IMR-90 (cell line): Measurements from ENCODE around the gene BTBD17. TPM values are rescaled to one million over a fixed set of nuclear protein-coding genes. Genes with fewer than 3 reads are reported as not detected.

Experiments
- ATAC-seq: fragments of 200-7000 bp; cut with Tn5 transposase; 2 replicates; pipeline ENCODE4 v1.9.1; 2020; ENCODE audit warnings: low read depth, mild to moderate bottlenecking, moderate library complexity
- BruUV-seq: library from RNA; stranded (reverse); fragments of 400-500 nt; replicated peaks from 2 replicates; lab custom pipeline; 2021; lab: Mats Ljungman, UMichigan
- CTCF ChIA-PET: fragments of 300-600 bp; formaldehyde crosslinking; extraction: SDS; loops from one replicate; lab custom pipeline; 2021; ENCODE audit warnings: antibody characterized with exemption; lab: Yijun Ruan, JAX
- POLR2A ChIA-PET: fragments of 300-600 bp; sonication (Branson Sonifier 250); formaldehyde crosslinking; loops from one replicate; lab custom pipeline; 2022; ENCODE audit warnings: antibody characterized with exemption; ENCODE audit not compliant: unreplicated experiment; lab: Charles Lee
- DNase-seq: peaks from one replicate; pipeline ENCODE4 v3.0.0; 2013
- H2AFZ ChIP-seq: replicated peaks from 2 replicates; pipeline ENCODE3; 2013; ENCODE audit warnings: low read length, mild to moderate bottlenecking; ENCODE audit not compliant: poor library complexity
- H2AK5ac ChIP-seq: 2 replicates; pipeline ENCODE4 v1.6.1; 2013; ENCODE audit warnings: low read depth, low read length, inconsistent platforms
- H2AK9ac ChIP-seq: replicated peaks from 2 replicates; pipeline ENCODE3; 2013; ENCODE audit warnings: mild to moderate bottlenecking, low read depth, low read length, moderate library complexity; ENCODE audit not compliant: poor library complexity
- H2BK120ac ChIP-seq: 2 replicates; pipeline ENCODE4 v1.6.1; 2013; ENCODE audit warnings: low read depth, low read length, inconsistent platforms
- H2BK15ac ChIP-seq: 3 replicates; pipeline ENCODE4 v1.6.1; 2013; ENCODE audit warnings: low read depth, low read length, inconsistent platforms
- H2BK20ac ChIP-seq: 2 replicates; pipeline ENCODE4 v1.6.1; 2013; ENCODE audit warnings: low read depth, mild to moderate bottlenecking, inconsistent platforms, low read length, moderate library complexity
- H2BK5ac ChIP-seq: 2 replicates; pipeline ENCODE4 v1.6.1; 2013; ENCODE audit warnings: mild to moderate bottlenecking, low read depth, low read length, inconsistent platforms; ENCODE audit not compliant: poor library complexity, severe bottlenecking
- H3K14ac ChIP-seq: replicated peaks from 2 replicates; pipeline ENCODE4 v1.6.1; 2013; ENCODE audit warnings: low read depth, low read length, inconsistent platforms
- H3K18ac ChIP-seq: 2 replicates; pipeline ENCODE4 v1.6.1; 2013; ENCODE audit warnings: low read depth, low read length, control low read depth
- H3K23ac ChIP-seq: 2 replicates; pipeline ENCODE4 v1.6.1; 2013; ENCODE audit warnings: low read depth, low read length, inconsistent platforms
- H3K27ac ChIP-seq: 2 replicates; pipeline ENCODE4 v1.5.1; 2013; ENCODE audit warnings: mild to moderate bottlenecking, control low read depth, low read length; ENCODE audit not compliant: insufficient read depth
- H3K27me3 ChIP-seq: 2 replicates; pipeline ENCODE4 v1.6.1; 2013; ENCODE audit warnings: low read length; ENCODE audit not compliant: control insufficient read depth, insufficient read depth
- H3K36me3 ChIP-seq: 2 replicates; pipeline ENCODE4 v1.6.1; 2013; ENCODE audit warnings: low read length, mixed read lengths; ENCODE audit not compliant: control insufficient read depth, insufficient read depth
- H3K4ac ChIP-seq: 2 replicates; pipeline ENCODE4 v1.6.1; 2013; ENCODE audit warnings: low read depth, low read length, inconsistent platforms
- H3K4me1 ChIP-seq: 2 replicates; pipeline ENCODE4 v1.6.1; 2013; ENCODE audit warnings: low read length, mixed read lengths; ENCODE audit not compliant: control insufficient read depth, insufficient read depth
- H3K4me2 ChIP-seq: 2 replicates; pipeline ENCODE4 v1.6.1; 2013; ENCODE audit warnings: low read depth, mild to moderate bottlenecking, control low read depth, low read length, moderate library complexity
- H3K4me3 ChIP-seq: 2 replicates; pipeline ENCODE4 v1.5.1; 2013; ENCODE audit warnings: low read depth, mild to moderate bottlenecking, control low read depth, low read length, moderate library complexity; ENCODE audit not compliant: insufficient read depth
- H3K56ac ChIP-seq: 2 replicates; pipeline ENCODE4 v1.6.1; 2013; ENCODE audit warnings: low read length, inconsistent platforms; ENCODE audit not compliant: insufficient read depth; ENCODE audit errors: extremely low read depth
- H3K79me1 ChIP-seq, 2 experiments: 2 replicates each; pipeline ENCODE4 v1.6.1; 2013; ENCODE audit warnings: low read length in 2 of 2, inconsistent platforms in 1 of 2, low read depth in 1 of 2
- H3K9ac ChIP-seq: 2 replicates; pipeline ENCODE4 v1.6.1; 2013; ENCODE audit warnings: low read depth, low read length, control low read depth
- H3K9me1 ChIP-seq: 2 replicates; pipeline ENCODE4 v1.6.1; 2013; ENCODE audit warnings: low read length, inconsistent platforms; ENCODE audit not compliant: insufficient read depth
- H3K9me3 ChIP-seq: 2 replicates; pipeline ENCODE4 v1.6.1; 2013; ENCODE audit warnings: low read length; ENCODE audit not compliant: control insufficient read depth, insufficient read depth
- H4K20me1 ChIP-seq: 2 replicates; pipeline ENCODE4 v1.6.1; 2013; ENCODE audit warnings: low read length, inconsistent platforms; ENCODE audit not compliant: insufficient read depth
- H4K5ac ChIP-seq: 2 replicates; pipeline ENCODE4 v1.6.1; 2013; ENCODE audit warnings: mild to moderate bottlenecking, low read depth, low read length, control low read depth
- H4K8ac ChIP-seq, 2 experiments: 2 replicates each; pipeline ENCODE4 v1.6.1; 2013; ENCODE audit warnings: low read depth in 2 of 2, low read length in 2 of 2, control low read depth in 1 of 2, inconsistent platforms in 1 of 2
- H4K91ac ChIP-seq: 2 replicates; pipeline ENCODE4 v1.6.1; 2013; ENCODE audit warnings: low read depth, low read length, inconsistent platforms; ENCODE audit not compliant: insufficient read depth
- BHLHE40 ChIP-seq: fragments of 150-350 bp; IDR thresholded peaks from 2 replicates; pipeline ENCODE4 v1.6.1; 2016; ENCODE audit warnings: mild to moderate bottlenecking, low read depth, low read length
- CEBPB ChIP-seq: IDR thresholded peaks from 2 replicates; pipeline ENCODE4 v1.6.1; 2012; ENCODE audit warnings: low read depth, low read length, improper control_type of control experiment
- CHD1 ChIP-seq: IDR thresholded peaks from 2 replicates; pipeline ENCODE4 v1.6.1; 2012; ENCODE audit warnings: low read depth, low read length, improper control_type of control experiment
- CTCF ChIP-seq: conservative IDR thresholded peaks from 2 replicates; pipeline ENCODE4 v1.5.1; 2012; ENCODE audit warnings: mild to moderate bottlenecking, low read depth, low read length, improper control_type of control experiment
- ELK1 ChIP-seq: fragments of 150-350 bp; IDR thresholded peaks from 2 replicates; pipeline ENCODE4 v1.6.1; 2016; ENCODE audit warnings: low read depth, mild to moderate bottlenecking, low read length, moderate library complexity, borderline replicate concordance
- FOS ChIP-seq: fragments of 150-350 bp; IDR thresholded peaks from 2 replicates; pipeline ENCODE4 v1.6.1; 2016; ENCODE audit warnings: low read depth, low read length
- MAFK ChIP-seq: IDR thresholded peaks from 2 replicates; pipeline ENCODE4 v1.6.1; 2012; ENCODE audit warnings: low read depth, low read length, improper control_type of control experiment
- MAZ ChIP-seq: IDR thresholded peaks from 2 replicates; pipeline ENCODE4 v1.6.1; 2012; ENCODE audit warnings: low read depth, mild to moderate bottlenecking, low read length, improper control_type of control experiment, moderate library complexity, borderline replicate concordance
- MXI1 ChIP-seq: IDR thresholded peaks from 2 replicates; pipeline ENCODE4 v1.6.1; 2012; ENCODE audit warnings: low read depth, mild to moderate bottlenecking, low read length, moderate library complexity, borderline replicate concordance
- NFE2L2 ChIP-seq: fragments of 150-350 bp; IDR thresholded peaks from 2 replicates; pipeline ENCODE4 v1.6.1; 2016; ENCODE audit warnings: low read depth, mild to moderate bottlenecking, low read length
- POLR2A ChIP-seq: IDR thresholded peaks from 2 replicates; pipeline ENCODE4 v1.6.1; 2012; ENCODE audit warnings: mild to moderate bottlenecking, low read depth, low read length
- RAD21 ChIP-seq: IDR thresholded peaks from 2 replicates; pipeline ENCODE4 v1.6.1; 2012; ENCODE audit warnings: low read length, improper control_type of control experiment
- RCOR1 ChIP-seq: IDR thresholded peaks from 2 replicates; pipeline ENCODE4 v1.6.1; 2012; ENCODE audit warnings: mild to moderate bottlenecking, low read length, improper control_type of control experiment; ENCODE audit not compliant: insufficient replicate concordance
- RFX5 ChIP-seq: IDR thresholded peaks from 2 replicates; pipeline ENCODE4 v1.8.0; 2012; ENCODE audit warnings: low read depth, mild to moderate bottlenecking, low read length, moderate library complexity
- SMC3 ChIP-seq: fragments of 150-350 bp; IDR thresholded peaks from 2 replicates; pipeline ENCODE4 v1.6.1; 2016; ENCODE audit warnings: low read depth, mild to moderate bottlenecking, antibody characterized with exemption, low read length, moderate library complexity
- USF2 ChIP-seq: fragments of 150-350 bp; IDR thresholded peaks from 2 replicates; pipeline ENCODE4 v1.6.1; 2017; ENCODE audit warnings: mild to moderate bottlenecking, antibody characterized with exemption, low read length, low read depth
- WGBS, 2 experiments: methylation state at CpG; one replicate each; pipeline versions ENCODE4 v1.1.5 to v1.1.7; 2013; ENCODE audit warnings: missing lambda C conversion rate in 2 of 2; ENCODE audit not compliant: insufficient read length in 1 of 2; ENCODE audit errors: extremely low coverage in 2 of 2; 5-methylcytosine and 5-hydroxymethylcytosine counted together
- dilution Hi-C: fragments of 300-500 bp; cut with HindIII; formaldehyde crosslinking; loops from one replicate; pipeline ENCODE4 v1.14.3; 2018; ENCODE audit warnings: low sequenced_read_pairs; ENCODE audit not compliant: unreplicated experiment
- in situ Hi-C: fragments of 300-500 bp; cut with MboI; formaldehyde crosslinking; loops from 3 replicates; pipeline ENCODE4 v1.14.3; 2019; ENCODE audit warnings: low sequenced_read_pairs, inconsistent platforms, mixed read lengths
- intact Hi-C: fragments of 100-400 bp; cut with micrococcal nuclease; formaldehyde crosslinking; loops from 2 replicates; pipeline ENCODE4 v1.10.0; 2022
- polyA plus RNA-seq, 3 experiments: library from polyadenylated mRNA; depleted of rRNA; stranded (reverse); fragments of >200 nt; gene quantifications; 2 replicates each; pipeline ENCODE4 v1.2.3, GENCODE V29; 2012; ENCODE audit warnings: low replicate concordance in 1 of 3
- total RNA-seq: library from RNA; depleted of rRNA; stranded (reverse); fragments of >200 nt; gene quantifications from 2 replicates; pipeline ENCODE4 v1.2.3, GENCODE V29; 2012

BTBD17 gene
- total and polyA plus RNA-seq, 2 of the 4 experiments (the other 2 are of a cell fraction) = not detected

GRCh38 chr17:74408815-74409214 lies 47.1 kb upstream of the BTBD17 start (continued):
- no peak for TF ChIP-seq MAZ

- H2AFZ ChIP-seq = no peak overlapping the region
- in situ Hi-C loops (no loop called here), intact Hi-C loops (no loop called here), dilution Hi-C loops (no loop called here)
- H3K23ac ChIP-seq = no peak overlapping the region
- DNase-seq (no peak), ATAC-seq (no peak)
- BruUV-seq = no TSS peak
- H4K91ac ChIP-seq = no peak overlapping the region
- no peak overlapping the region for H3K9ac ChIP-seq
- no peaks in the 10 kb centered on the region for H3K4me1 ChIP-seq
- H4K8ac ChIP-seq = no peak overlapping the region
- H3K4me2 ChIP-seq = no peak overlapping the region
- H2BK5ac ChIP-seq = no peak overlapping the region
- no peak overlapping the region for H2BK120ac ChIP-seq
- H3K4ac ChIP-seq = no peak overlapping the region
- no peak overlapping the region for H2BK15ac ChIP-seq
- no peak overlapping the region for H2AK9ac ChIP-seq
- H4K20me1 ChIP-seq = no peaks in the 10 kb centered on the region
- H3K79me1 ChIP-seq = no peaks in the 10 kb centered on the region
- H2BK20ac ChIP-seq = no peak overlapping the region
- no peak overlapping the region for H3K14ac ChIP-seq
- WGBS, 2 experiments = no CpG with 5 or more reads among the region's 3 CpGs
- no peaks in the 10 kb centered on the region for H3K27me3 ChIP-seq
- H3K27ac ChIP-seq = no peak overlapping the region
- H3K4me3 ChIP-seq = no peak overlapping the region
- H3K18ac ChIP-seq = no peak overlapping the region
- TF ChIP-seq MXI1 (no peak), ELK1 (no peak), CHD1 (no peak), MAFK (no peak), SMC3 (no peak), RAD21 (no peak), BHLHE40 (no peak), RFX5 (no peak), CEBPB (no peak), CTCF (no peak), RCOR1 (no peak), MAZ (no peak), POLR2A (no peak), FOS (no peak), USF2 (no peak), NFE2L2 (no peak)
- H3K56ac ChIP-seq = no peak overlapping the region
- no peaks in the 10 kb centered on the region for H3K36me3 ChIP-seq
- ChIA-PET CTCF (no interaction called here), POLR2A (no interaction called here)
- H2AK5ac ChIP-seq = no peak overlapping the region
- no peaks in the 10 kb centered on the region for H3K9me1 ChIP-seq
- H4K5ac ChIP-seq = no peak overlapping the region
- H3K9me3 ChIP-seq = peaks cover 20% of the 10 kb centered on the region
Observed at GRCh38 chr17:74408262-74408661, 46.6 kb upstream of the BTBD17 start.
